Activated CD4-positive, alpha-beta T cell treated with anti-CD3 and anti-CD28 coated beads, Interleukin-2, Interleukin-4, amounts not matched to agents 100 ng/mL and 50 ng/mL, durations not matched to agents 16 hours and 8 hours (primary cell): ENCODE results near the gene SLC25A39.

Experiments used
- DNase-seq: peaks from one replicate; pipeline ENCODE4 v3.0.0-alpha.2; 2020; ENCODE audit warnings: low spot score

Gene SLC25A39

GRCh38 chr17:44312396-44313104, 12.1 kb downstream of the SLC25A39 start:
- no peak for DNase-seq

- no peak for DNase-seq
These were observed 13.0 kb downstream of the SLC25A39 start for GRCh38 chr17:44311562-44312181.

- no peak for DNase-seq
These were observed 13.8 kb downstream of the SLC25A39 start for GRCh38 chr17:44310609-44311376.

GRCh38 chr17:44310188-44310587, 14.4 kb downstream of the SLC25A39 start:
- DNase-seq = no peak

GRCh38 chr17:44309472-44309871, 15.2 kb downstream of the SLC25A39 start:
- no peak for DNase-seq

- DNase-seq = no peak
These were observed 15.8 kb downstream of the SLC25A39 start for GRCh38 chr17:44308865-44309264.

GRCh38 chr17:44308320-44308818, 16.3 kb downstream of the SLC25A39 start, which contains the start of gene RUNDC3A:
TSS of gene RUNDC3A (plus strand) at chr17:44308601. CDS start at chr17:44308833, 232 bp downstream.
- peak; percentile 69 for DNase-seq

- no peak for DNase-seq
These were observed 17.0 kb downstream of the SLC25A39 start for GRCh38 chr17:44307387-44308186.

- DNase-seq = no peak
These were observed 20.0 kb downstream of the SLC25A39 start for GRCh38 chr17:44304651-44305050.

- DNase-seq = no peak
These were observed 26.6 kb downstream of the SLC25A39 start for GRCh38 chr17:44297975-44298374.

- DNase-seq = no peak
These were observed 31.0 kb downstream of the SLC25A39 start for GRCh38 chr17:44293509-44294226.

GRCh38 chr17:44287651-44288050, 37.0 kb downstream of the SLC25A39 start:
- no peak for DNase-seq

- DNase-seq = no peak
These were observed 40.6 kb downstream of the SLC25A39 start for GRCh38 chr17:44284024-44284400.

GRCh38 chr17:44283344-44284023, 41.1 kb downstream of the SLC25A39 start:
- DNase-seq = no peak

GRCh38 chr17:44282264-44282663, 42.4 kb downstream of the SLC25A39 start:
- DNase-seq = no peak

- no peak for DNase-seq
These were observed 43.1 kb downstream of the SLC25A39 start for GRCh38 chr17:44281570-44281969.

GRCh38 chr17:44280392-44280937, 44.2 kb downstream of the SLC25A39 start:
- DNase-seq = no peak

- DNase-seq = peak; percentile 23
These were observed 44.8 kb downstream of the SLC25A39 start for GRCh38 chr17:44279666-44280391.

GRCh38 chr17:44279346-44279665, 45.3 kb downstream of the SLC25A39 start:
- DNase-seq = no peak

GRCh38 chr17:44277976-44278375, 46.6 kb downstream of the SLC25A39 start:
- no peak for DNase-seq
